ENCODE data around the gene CUX1. TPM values are rescaled to one million over a fixed set of nuclear protein-coding genes. Genes with fewer than 3 reads are reported as not detected.

Gene CUX1
- total RNA-seq, 1 donor from 2014 or later: 89.1 TPM

DNA sequence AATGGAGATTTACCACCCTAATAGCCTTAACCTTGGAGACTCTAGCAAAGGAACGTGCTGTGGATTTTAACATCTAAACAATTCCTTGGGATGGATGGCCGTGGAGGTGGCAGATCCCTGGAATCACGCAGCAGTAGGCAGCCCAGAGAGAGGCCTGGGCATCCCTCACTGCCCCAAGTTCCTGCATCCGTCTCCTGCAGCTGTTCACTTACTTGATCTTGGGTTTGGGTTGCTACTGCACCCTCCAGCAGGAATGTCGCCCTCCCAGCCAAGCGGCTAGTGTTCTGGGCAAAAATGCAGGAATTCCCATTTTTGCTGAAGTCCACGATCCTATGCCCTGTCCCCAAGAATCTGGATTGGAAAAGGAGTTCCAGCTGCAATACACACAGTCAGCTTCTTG lies 302.5 kb downstream of the CUX1 start:
- Mint-ChIP-seq H3K36me3 (ENCODE audit: unreplicated experiment) (peaks cover 20% of the 10 kb centered on the region), H3K27ac (ENCODE audit: unreplicated experiment) (no peak overlapping the region), H3K9me3 (ENCODE audit: unreplicated experiment) (peaks cover 7% of the 10 kb centered on the region), H3K4me3 (ENCODE audit: unreplicated experiment) (no peak overlapping the region), H3K27me3 (ENCODE audit: unreplicated experiment) (no peaks in the 10 kb centered on the region), H3K4me1 (ENCODE audit: unreplicated experiment) (peaks cover 34% of the 10 kb centered on the region)
- no peak for DNase-seq (ENCODE audit: extremely low spot score, unreplicated experiment)
- TF ChIP-seq, protein P1, sequence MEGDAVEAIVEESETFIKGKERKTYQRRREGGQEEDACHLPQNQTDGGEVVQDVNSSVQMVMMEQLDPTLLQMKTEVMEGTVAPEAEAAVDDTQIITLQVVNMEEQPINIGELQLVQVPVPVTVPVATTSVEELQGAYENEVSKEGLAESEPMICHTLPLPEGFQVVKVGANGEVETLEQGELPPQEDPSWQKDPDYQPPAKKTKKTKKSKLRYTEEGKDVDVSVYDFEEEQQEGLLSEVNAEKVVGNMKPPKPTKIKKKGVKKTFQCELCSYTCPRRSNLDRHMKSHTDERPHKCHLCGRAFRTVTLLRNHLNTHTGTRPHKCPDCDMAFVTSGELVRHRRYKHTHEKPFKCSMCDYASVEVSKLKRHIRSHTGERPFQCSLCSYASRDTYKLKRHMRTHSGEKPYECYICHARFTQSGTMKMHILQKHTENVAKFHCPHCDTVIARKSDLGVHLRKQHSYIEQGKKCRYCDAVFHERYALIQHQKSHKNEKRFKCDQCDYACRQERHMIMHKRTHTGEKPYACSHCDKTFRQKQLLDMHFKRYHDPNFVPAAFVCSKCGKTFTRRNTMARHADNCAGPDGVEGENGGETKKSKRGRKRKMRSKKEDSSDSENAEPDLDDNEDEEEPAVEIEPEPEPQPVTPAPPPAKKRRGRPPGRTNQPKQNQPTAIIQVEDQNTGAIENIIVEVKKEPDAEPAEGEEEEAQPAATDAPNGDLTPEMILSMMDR (IDR thresholded peaks at IDR 0.05): no peak

DNA sequence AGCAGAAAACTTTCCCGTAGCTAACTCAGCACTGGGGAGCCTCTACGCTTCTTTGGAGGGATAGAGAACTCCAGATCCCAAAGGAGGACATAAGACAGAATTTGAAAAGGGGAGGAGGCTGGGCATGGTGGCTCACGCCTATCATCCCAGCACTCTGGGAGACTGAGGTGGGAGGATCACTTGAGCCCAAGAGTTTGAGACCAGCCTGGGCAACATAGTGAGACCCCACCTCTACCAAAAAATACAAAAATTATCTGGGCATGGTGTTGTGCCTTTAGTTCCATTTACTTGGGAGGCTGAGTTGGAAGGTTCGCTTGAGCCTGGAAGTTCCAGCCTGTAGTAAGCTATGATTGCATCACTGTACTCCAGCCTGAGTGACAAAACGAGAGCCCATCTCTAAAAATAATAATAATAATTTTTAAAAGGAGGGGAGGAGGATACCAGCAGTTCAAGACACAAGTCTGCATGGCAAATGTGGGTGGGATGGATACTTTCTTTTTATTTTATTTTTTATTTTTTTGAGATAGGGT lies 303.3 kb downstream of the CUX1 start:
- Mint-ChIP-seq H3K4me1 (ENCODE audit: unreplicated experiment) (peaks cover 41% of the 10 kb centered on the region), H3K9me3 (ENCODE audit: unreplicated experiment) (peaks cover 3% of the 10 kb centered on the region), H3K27me3 (ENCODE audit: unreplicated experiment) (no peaks in the 10 kb centered on the region), H3K36me3 (ENCODE audit: unreplicated experiment) (peaks cover 13% of the 10 kb centered on the region), H3K4me3 (ENCODE audit: unreplicated experiment) (no peak overlapping the region), H3K27ac (ENCODE audit: unreplicated experiment) (no peak overlapping the region)
- no peak for DNase-seq (ENCODE audit: extremely low spot score, unreplicated experiment)
- TF ChIP-seq, protein P1 (IDR thresholded peaks at IDR 0.05): no peak

DNA sequence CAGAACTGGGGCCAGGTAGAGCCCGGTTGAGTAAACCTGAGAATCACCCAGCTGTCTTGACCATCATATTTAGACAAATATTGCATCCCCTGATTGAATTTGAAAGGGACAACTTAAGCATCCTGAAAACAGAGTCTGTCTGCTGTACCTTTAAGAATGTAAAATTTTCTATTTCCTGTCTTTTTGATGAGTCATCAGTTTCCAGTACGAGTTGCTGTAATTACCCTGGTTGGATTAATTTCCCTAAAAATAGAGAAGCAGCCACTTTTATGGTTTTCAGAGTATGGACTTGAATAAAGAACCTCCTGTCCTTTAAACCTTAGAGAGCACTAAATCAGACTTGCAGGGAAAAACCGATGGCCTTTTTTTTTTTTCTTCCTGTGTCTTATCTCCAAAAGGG lies 304.6 kb downstream of the CUX1 start:
- no peaks in the 10 kb centered on the region for H3K27me3 Mint-ChIP-seq (ENCODE audit: unreplicated experiment)

DNA sequence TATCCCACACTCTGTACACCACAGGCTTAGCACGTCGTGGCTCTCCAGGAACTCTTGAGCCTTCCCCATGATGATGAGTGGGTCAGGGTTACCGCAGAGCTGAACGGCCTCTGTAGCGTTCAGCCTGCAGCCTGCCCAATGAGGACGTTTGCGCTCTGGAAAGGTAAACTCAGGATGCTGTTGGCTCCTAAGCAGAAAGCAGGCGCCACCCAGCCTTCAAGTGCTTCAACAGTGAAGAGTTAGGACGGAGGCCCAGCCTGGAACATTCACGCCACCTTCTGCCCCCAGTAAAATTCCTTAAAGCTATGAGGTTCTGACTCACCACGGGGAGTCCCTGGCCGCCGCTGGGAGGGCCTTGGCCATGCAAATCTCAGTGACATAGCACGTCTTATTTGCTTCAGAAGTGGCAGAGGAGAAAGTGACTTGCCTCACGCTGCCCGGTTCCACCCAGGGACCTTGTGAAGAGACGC lies 307.7 kb downstream of the CUX1 start:
- Mint-ChIP-seq H3K27ac (ENCODE audit: unreplicated experiment) (peak overlapping the region; percentile 50), H3K4me3 (ENCODE audit: unreplicated experiment) (no peak overlapping the region), H3K4me1 (ENCODE audit: unreplicated experiment) (peaks cover 37% of the 10 kb centered on the region)

More for the DNA sequence above, 304.6 kb downstream of the CUX1 start:
- no peak for DNase-seq (ENCODE audit: extremely low spot score, unreplicated experiment)
- Mint-ChIP-seq H3K27ac (ENCODE audit: unreplicated experiment) (peak overlapping the region; percentile 66), H3K36me3 (ENCODE audit: unreplicated experiment) (peaks cover 3% of the 10 kb centered on the region), H3K4me1 (ENCODE audit: unreplicated experiment) (peaks cover 40% of the 10 kb centered on the region), H3K9me3 (ENCODE audit: unreplicated experiment) (no peaks in the 10 kb centered on the region), H3K4me3 (ENCODE audit: unreplicated experiment) (peak overlapping the region; percentile 29)
- TF ChIP-seq, protein P1 (IDR thresholded peaks at IDR 0.05): no peak

DNA sequence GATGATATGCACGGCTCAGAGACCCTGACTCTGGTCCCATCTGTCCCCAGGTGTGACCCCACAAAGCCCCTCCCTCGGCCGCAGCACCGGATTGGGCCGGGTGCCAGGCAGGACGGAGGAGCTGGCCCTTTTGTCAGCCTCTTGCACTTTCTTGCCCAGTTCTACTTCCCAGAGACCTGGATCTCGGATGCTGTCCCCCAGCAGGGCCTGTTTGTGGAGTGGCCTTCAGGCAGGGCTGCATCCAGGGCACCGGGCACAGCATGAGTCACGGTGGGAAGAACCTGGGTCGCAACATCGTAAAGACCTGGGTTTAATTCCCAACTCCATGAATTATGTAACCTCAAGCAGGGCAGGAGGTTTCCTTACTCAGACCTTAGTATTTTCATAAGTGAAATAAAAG lies 310.9 kb downstream of the CUX1 start:
- no peak overlapping the region for H3K27ac Mint-ChIP-seq (ENCODE audit: unreplicated experiment)
- H3K4me1 Mint-ChIP-seq (ENCODE audit: unreplicated experiment): peaks cover 29% of the 10 kb centered on the region
- TF ChIP-seq, protein P1 (IDR thresholded peaks at IDR 0.05): no peak
- no peak overlapping the region for H3K4me3 Mint-ChIP-seq (ENCODE audit: unreplicated experiment)
- H3K36me3 Mint-ChIP-seq (ENCODE audit: unreplicated experiment): peaks cover 5% of the 10 kb centered on the region
- no peak for DNase-seq (ENCODE audit: extremely low spot score, unreplicated experiment)
- no peaks in the 10 kb centered on the region for H3K27me3 Mint-ChIP-seq (ENCODE audit: unreplicated experiment)
- no peaks in the 10 kb centered on the region for H3K9me3 Mint-ChIP-seq (ENCODE audit: unreplicated experiment)

More for the DNA sequence above, 307.7 kb downstream of the CUX1 start:
- peaks cover 3% of the 10 kb centered on the region for H3K36me3 Mint-ChIP-seq (ENCODE audit: unreplicated experiment)
- no peaks in the 10 kb centered on the region for H3K9me3 Mint-ChIP-seq (ENCODE audit: unreplicated experiment)
- TF ChIP-seq, protein P1 (IDR thresholded peaks at IDR 0.05): peak; percentile 39
- peak; percentile 87 for DNase-seq (ENCODE audit: extremely low spot score, unreplicated experiment)
- no peaks in the 10 kb centered on the region for H3K27me3 Mint-ChIP-seq (ENCODE audit: unreplicated experiment)
